Right lung (tissue), 5 donors: ENCODE results near the gene ATL1. TPM values are rescaled to one million over a fixed set of nuclear protein-coding genes. Genes with fewer than 3 reads are reported as not detected.
"Not testable (repeated sequence)": the region's sequence is repeated elsewhere in the genome, so short reads cannot be mapped to it uniquely, and the experiment has no call there.

Experiments
- DNase-seq, 2 donors: peaks; one replicate each; pipeline ENCODE4 v3.0.0-alpha.2; 2013
- polyA plus RNA-seq, 5 donors: library from polyadenylated mRNA; unstranded; fragments of 120-200 nt; gene quantifications; one replicate each; pipeline versions ENCODE4 v1.2.1 to v1.2.3, GENCODE V29; 2013; ENCODE audit warnings: inconsistent platforms in 1 of 5, low replicate concordance in 1 of 5; ENCODE audit not compliant: insufficient read length in 5 of 5, insufficient read depth in 1 of 5

The ATL1 gene
- polyA plus RNA-seq, 5 donors, result 6.7 to 10.7 (median 8.3) TPM

DNA sequence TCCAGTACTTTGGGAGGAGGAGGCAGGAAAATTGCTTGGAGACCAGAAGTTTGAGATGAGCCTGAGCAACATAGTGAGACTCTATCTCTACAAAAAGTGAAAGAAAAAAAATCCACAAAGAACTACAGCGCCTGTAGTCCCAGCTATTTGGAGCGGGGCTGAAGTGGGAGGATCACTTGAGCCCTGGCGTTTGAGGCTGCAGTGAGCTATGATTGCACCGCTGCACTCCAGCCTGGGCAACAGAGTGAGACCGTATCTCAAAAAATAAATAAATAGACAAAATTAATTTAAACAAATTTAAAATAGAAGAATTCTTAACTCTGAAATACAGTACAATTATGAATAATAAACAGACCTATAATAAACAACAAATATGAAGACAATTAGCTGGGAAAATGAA is 40.9 kb downstream of the ATL1 start:
- no peak for DNase-seq

DNA sequence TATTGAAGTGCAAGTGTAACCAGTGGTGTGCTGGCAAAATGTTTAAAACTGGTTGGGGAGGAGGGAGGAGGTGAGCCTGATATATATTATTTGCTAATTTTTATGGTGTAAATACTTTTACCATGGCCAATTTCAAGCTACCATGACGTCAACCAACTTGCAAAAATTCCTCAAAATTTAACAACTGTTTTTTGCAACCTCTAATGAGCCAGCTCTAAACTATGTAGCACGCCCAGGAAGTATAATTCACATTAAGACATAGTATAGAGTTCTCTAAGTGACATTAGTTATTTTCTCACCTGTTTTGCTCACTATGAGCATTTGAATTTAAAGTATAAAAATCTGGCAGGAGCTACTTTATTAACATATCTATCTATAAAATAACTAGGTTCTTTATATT is 41.4 kb downstream of the ATL1 start:
- no peak for DNase-seq

DNA sequence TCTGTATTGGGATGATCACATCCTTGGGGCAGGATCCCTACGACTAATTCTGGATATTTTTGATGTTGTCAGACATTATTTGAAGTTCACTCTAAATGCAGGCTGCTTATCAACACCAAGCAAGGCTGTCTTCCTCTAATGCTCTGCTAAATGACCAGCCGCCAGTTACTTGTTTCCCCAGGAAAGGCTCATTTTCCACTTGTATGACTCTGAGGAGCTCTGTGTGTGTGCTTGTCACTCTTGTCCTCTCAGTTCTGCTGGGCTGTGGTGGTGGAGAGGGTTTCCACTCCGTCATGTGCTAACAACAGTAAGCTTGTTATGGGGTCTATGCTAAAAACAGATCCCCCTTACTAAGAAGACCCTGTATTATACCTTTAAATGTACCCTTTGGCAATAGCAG is 42.1 kb downstream of the ATL1 start:
- DNase-seq, result no peak

DNA sequence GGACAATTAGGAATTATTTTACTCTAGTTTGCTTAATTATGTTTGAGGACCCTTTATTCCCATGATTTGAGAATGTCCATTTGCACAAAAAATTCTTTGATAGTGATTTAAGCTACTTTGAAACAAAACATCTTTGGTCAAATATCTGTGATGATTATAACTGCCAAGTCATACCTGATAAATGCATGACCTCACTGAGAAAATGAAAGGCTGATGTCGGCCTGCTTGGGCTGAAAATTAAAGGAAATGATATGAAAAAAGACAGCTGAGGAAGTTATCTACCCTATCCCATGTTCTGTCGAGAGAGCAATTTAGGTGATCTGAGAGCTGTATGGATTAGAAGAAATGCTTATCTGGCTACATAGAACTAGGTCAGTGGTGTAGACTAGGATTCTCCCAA is 43.6 kb downstream of the ATL1 start:
- no peak for DNase-seq

GRCh38 chr14:50605766-50606165 is 45.8 kb downstream of the ATL1 start:
- peak in 1 of 2 donors; percentile 19 for DNase-seq

DNA sequence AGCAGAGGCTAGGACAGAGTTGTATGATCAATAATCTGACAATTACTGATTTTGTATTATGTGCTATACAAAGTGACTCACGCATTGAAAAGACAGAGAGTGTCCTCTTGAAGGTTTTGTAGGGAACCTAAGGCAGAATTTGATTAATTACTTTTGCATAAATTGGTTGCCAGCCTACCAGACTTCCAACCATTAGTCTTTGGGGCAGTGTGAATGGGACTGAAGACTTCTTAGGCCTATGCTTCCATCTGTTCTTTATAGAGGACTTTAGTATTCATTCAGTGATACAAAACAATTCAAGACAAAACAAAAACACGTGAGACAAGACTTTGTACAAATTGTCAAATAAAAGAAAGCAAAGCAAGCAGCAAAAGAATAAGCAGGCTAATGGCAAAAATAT is 46.5 kb downstream of the ATL1 start:
- no peak for DNase-seq

- no peak for DNase-seq
Measured at GRCh38 chr14:50607181-50607580, 47.2 kb downstream of the ATL1 start.

DNA sequence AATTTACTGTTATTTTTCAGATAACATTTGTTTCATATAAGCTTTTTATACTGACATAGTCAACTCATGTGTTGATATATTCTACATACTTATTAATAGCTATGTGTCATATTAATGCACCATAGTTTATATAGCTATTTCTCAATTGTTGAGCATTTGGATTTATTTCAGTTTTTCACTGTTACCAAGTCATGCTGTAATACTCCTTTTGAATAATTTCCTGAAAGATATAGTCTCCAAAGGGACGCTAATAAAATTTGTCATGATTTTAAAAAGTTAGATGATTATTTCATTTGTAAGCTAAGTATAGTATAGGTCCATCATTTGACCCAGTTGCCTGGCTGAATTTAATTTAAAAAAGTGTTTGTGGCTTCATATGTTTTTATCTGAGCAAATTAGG is 47.8 kb downstream of the ATL1 start:
- DNase-seq, result no peak

DNA sequence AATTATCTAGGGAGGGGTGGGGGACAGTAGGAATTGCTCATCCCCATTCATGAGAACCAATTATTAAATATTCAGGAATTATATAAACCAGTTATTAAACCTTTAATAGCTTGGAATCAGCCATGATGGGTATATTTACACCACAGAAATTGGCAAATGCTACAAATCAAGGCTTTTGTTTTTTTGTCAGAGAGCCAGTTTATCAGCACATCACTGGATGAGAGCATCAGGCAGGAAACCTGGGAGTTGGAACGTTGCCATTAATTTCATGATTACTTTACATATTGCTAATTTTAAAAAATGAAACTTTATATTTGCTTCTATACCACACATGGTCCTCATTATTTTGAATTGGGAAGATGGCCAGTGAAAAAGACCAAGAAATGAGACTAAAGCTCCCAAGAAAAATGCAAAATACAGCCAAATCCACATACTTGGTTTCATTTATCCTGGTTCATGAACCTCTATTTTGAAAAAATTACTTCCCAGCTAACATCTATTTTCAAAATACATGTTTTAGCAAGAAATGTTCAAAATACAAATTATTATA is 48.4 kb downstream of the ATL1 start:
- DNase-seq, result no peak

GRCh38 chr14:50610465-50610864 is 50.5 kb downstream of the ATL1 start:
- DNase-seq, result no peak

DNA sequence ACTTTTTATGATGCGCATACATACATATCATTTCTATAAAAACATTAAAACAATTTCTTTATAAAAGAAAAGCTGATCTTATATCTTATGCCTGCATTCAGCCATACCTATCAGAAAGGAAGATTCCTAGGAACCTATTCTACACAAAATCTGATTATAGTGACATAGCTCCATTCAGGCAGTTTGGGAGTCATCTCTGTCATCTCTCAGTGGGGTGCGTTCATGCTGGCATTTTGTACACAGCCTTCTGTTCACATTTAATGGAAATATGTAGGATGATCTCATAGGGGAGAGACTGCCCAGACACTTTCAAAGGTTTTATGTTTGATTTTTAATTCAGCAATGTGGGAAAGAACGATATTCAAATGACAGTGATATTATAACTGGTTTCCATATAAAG is 52.9 kb downstream of the ATL1 start:
- no peak for DNase-seq

DNA sequence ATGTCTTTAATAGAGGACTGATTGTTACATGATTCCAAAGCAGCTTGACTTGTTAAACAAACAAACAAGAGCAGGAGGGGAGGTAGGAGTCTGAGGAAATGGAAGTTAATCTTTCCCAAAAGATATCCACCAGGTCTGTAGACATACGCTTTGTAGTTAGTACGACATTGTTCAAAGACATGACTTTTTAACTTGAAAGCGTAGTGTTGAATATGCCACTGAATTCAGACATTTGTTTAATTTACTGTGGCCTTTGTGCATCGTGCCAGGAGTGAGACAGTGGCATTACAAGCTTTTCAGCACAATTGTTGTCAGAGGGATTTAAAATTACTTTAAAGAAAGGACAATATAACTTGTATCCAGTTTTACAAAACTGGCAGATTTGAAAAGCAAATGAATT is 55.1 kb downstream of the ATL1 start:
- no peak for DNase-seq

DNA sequence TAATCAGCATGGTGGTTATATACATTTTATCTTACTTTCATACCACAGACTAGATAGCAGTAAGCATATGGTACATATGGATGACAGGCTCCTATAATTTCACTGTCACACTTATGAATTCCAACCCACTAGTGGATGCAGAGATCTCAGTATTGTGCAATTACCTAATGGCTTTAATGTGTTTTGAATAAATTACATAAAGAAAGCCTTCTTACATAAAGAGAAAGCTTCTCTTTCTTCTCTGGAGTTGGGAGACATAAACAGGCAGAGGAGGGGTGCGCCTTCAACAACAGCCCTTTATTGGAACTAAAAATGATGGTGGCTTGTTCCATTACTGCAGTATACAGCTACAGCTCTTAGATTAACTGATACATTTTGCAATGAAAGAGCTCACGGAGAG is 55.6 kb downstream of the ATL1 start:
- DNase-seq, result no peak

GRCh38 chr14:50616275-50616674 is 56.3 kb downstream of the ATL1 start:
- DNase-seq, result no peak

DNA sequence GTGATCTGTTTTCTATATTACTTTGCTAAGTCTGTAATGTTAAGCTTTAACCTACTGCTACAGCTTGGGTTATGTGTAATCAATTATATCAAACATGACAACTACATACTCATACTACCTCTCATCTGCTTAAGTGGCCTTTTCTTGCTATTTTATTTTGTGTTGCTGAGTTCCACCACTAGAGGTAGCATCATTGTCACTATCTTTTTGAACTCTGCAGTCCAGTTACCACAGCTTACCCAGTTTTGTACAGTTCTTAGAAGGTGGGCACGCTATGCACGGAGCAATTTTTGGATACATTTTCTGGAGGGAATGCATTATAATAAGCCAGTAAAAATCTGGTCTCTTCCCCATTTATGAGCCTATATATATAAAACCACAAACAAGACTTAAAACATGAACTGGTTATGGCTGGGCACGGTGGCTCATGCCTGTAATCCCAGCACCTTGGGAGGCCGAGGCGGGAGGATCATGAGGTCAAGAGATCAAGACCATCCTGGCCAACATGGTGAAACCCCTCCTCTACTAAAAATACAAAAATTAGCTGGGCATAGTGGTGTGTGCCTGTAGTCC is 59.7 kb downstream of the ATL1 start:
- no peak for DNase-seq

- DNase-seq, result no peak
Measured at GRCh38 chr14:50620341-50620740, 60.4 kb downstream of the ATL1 start.

DNA sequence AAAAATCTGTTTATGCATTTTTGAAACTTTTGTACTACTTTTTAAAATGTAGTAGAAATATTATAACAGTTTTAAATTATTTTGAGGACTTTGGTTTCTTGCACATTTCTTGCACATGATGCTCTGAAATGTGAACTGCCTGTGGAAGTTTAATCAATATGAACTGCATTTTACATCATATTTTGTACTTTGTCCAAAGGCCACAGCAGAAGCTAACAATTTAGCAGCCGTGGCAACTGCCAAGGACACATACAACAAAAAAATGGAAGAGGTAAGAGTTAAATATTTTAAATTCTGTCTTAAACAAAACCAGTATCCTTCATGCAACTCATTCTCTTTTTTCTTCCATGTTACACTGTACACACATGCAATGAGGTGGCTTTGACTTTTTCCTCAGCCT is 63.0 kb downstream of the ATL1 start:
- no peak for DNase-seq

DNA sequence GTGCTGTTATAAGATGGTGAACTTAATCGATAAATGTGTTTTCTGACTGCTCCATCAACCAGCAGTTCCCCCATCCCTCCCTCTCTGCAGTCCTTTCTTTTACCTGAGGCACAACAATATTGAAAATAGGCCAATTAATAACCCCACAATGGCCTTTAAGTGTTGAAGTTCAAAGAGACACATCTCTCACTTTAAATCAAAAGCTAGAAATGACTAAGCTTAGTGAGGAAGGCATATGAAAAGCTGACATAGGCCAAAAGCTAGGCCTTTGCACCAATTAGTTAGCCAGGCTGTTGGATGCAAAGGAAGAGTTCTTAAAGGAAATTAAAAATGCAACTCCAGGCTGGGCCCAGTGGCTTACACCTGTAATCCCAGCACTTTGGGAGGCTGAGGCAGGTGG is 64.5 kb downstream of the ATL1 start:
- no peak for DNase-seq

- not testable (repeated sequence) for DNase-seq
Measured at GRCh38 chr14:50624947-50625346, 65.0 kb downstream of the ATL1 start.

DNA sequence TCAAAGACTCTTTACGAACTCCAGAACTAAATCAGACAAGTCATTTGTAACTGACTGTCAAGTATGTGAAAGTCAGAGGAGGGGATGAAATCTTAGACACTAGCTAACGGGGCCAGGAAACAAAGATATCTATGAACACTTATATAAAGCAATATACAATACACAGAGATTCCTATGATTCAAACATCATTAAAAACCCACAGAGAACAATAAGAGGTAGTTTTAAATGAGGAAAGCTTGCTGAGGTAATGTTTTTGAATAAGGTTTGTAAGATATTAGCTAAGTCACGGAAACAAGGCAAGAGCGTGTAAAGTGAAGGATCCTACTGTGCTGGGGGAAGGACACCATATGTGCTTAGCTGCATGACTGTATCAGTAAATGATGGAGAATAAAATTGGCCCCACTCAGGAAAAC is 71.5 kb downstream of the ATL1 start:
- DNase-seq, result no peak

- no peak for DNase-seq
Measured at GRCh38 chr14:50633954-50634353, 74.0 kb downstream of the ATL1 start.

DNA sequence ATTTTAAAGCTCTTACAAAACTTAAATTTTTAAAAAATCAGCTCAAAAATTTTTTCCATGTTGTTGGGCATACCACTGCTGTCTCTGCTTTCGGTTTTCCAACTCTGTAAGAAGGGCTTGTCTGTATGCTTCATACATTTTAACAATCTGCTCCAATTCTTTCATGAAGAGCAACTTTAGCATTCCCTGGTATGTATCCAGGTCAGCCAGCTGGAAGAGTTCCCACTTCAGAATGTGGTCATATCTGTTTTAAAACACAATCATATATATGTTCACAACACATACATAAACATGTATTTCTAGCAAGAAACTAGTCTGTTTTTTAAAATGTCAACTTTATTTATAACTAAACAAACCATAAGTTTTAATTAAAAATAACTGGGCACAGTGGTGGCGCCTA is 75.2 kb downstream of the ATL1 start:
- DNase-seq, result no peak

GRCh38 chr14:50647282-50647681 is 87.3 kb downstream of the ATL1 start:
- DNase-seq, result no peak

DNA sequence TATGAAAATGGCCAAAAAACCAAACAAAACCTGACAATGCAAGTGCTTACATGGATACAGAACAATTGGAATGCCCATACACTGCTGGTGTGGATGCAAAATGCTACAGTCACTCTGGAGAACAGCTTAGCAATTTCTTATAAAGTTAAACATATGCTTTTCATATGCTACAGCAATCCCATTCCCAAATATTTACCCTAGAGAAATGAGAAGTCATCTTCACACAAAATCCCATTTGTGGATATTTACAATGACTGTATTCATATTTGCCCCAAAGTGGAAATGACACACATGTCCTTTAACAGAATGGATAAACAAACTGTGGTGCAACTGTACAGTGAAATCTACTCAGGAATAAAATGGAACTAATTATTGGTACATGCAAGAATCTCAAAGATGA is 87.8 kb downstream of the ATL1 start:
- DNase-seq, result no peak

DNA sequence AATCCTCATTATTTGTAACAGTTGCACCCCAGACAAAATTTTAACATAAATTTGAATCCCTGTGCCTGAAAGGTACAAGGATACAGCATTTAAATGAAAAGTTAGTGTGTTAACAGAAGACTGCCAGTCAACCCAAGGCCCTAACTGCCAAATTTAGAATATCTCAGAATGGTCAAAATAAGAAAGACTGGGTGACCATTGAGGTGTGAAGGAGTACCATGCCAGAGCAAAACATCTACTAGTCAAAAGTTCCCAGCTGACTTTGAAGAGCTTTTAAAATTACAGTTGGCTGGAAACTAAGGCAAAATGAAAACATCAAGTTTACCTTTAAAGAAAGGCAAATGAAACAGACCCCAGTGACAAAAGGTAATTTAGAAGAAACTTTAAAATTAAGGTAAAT is 89.7 kb downstream of the ATL1 start:
- DNase-seq, result no peak
